Left ventricle myocardium inferior (tissue), 1 donor: ENCODE results near the gene HNMT. TPM values are rescaled to one million over a fixed set of nuclear protein-coding genes. Genes with fewer than 3 reads are reported as not detected.
A peak's percentile ranks its signal among the peaks of the same experiment; 100 is the strongest.
"Not testable (repeated sequence)": the region's sequence is repeated elsewhere in the genome, so short reads cannot be mapped to it uniquely, and the experiment has no call there.

Experiments
- DNase-seq: peaks from one replicate; pipeline ENCODE4 v3.0.0-alpha.2; 2020
- H3K27ac ChIP-seq: fragments of 200-600 bp; replicated peaks from 2 replicates; pipeline ENCODE4 v1.8.0; 2021
- H3K27me3 ChIP-seq: fragments of 200-600 bp; 2 replicates; pipeline ENCODE4 v1.8.0; 2021; ENCODE audit warnings: low read depth
- H3K36me3 ChIP-seq: fragments of 200-600 bp; 2 replicates; pipeline ENCODE4 v1.8.0; 2021
- H3K4me1 ChIP-seq: fragments of 200-600 bp; 2 replicates; pipeline ENCODE4 v1.8.0; 2021
- H3K4me3 ChIP-seq: fragments of 200-600 bp; 2 replicates; pipeline ENCODE4 v1.8.0; 2021; ENCODE audit warnings: mild to moderate bottlenecking, moderate library complexity
- H3K9me3 ChIP-seq: fragments of 200-600 bp; replicated peaks from 2 replicates; pipeline ENCODE4 v1.8.0; 2021
- CTCF ChIP-seq: fragments of 200-600 bp; IDR thresholded peaks from 2 replicates; pipeline ENCODE4 v1.8.0; 2021; ENCODE audit warnings: antibody characterized with exemption, mild to moderate bottlenecking, borderline replicate concordance
- intact Hi-C: fragments of 100-400 bp; cut with micrococcal nuclease; formaldehyde crosslinking; loops from one replicate; pipeline ENCODE4 v1.11.0; 2022
- total RNA-seq: library from RNA; stranded (reverse); fragmentation: NEBNext Ultra II Directional; extraction: Animal tissue kit (Norgen Biotek cat#: 25700); gene quantifications from one replicate; pipeline ENCODE4 v1.2.1, GENCODE V29; 2021
- donor health status: DM: no; HTN: yes; CAD: no; lungs with severe emphysema.

Gene HNMT
- total RNA-seq, 1 donor from 2014 or later = 11.7 TPM

- intact Hi-C loops = no loop called here
Measured at GRCh38 chr2:138037090-138037489, 72.8 kb downstream of the HNMT start.

GRCh38 chr2:138040616-138041015, 76.3 kb downstream of the HNMT start:
- Histone ChIP-seq H3K27me3 (no peaks in the 10 kb centered on the region), H3K36me3 (no peaks in the 10 kb centered on the region), H3K4me1 (no peaks in the 10 kb centered on the region), H3K9me3 (no peaks in the 10 kb centered on the region), H3K4me3 (no peak overlapping the region), H3K27ac (no peak overlapping the region)
- no peak for TF ChIP-seq CTCF
- no peak for DNase-seq
- intact Hi-C loops = no loop called here

More at GRCh38 chr2:138037090-138037489, 72.8 kb downstream of the HNMT start:
- H3K27me3 ChIP-seq = no peaks in the 10 kb centered on the region
- no peak overlapping the region for H3K27ac ChIP-seq
- H3K9me3 ChIP-seq = no peaks in the 10 kb centered on the region
- no peaks in the 10 kb centered on the region for H3K36me3 ChIP-seq
- no peaks in the 10 kb centered on the region for H3K4me1 ChIP-seq
- no peak for TF ChIP-seq CTCF
- no peak overlapping the region for H3K4me3 ChIP-seq
- DNase-seq = no peak

GRCh38 chr2:138042311-138042710, 78.0 kb downstream of the HNMT start:
- Histone ChIP-seq H3K4me3 (no peak overlapping the region), H3K9me3 (no peaks in the 10 kb centered on the region), H3K4me1 (no peaks in the 10 kb centered on the region), H3K27ac (no peak overlapping the region), H3K27me3 (no peaks in the 10 kb centered on the region), H3K36me3 (no peaks in the 10 kb centered on the region)
- DNase-seq = no peak
- intact Hi-C loops = no loop called here
- TF ChIP-seq CTCF = no peak

GRCh38 chr2:138043588-138043987, 79.3 kb downstream of the HNMT start:
- not testable (repeated sequence) for DNase-seq, H3K9me3 ChIP-seq, H3K36me3 ChIP-seq

GRCh38 chr2:138058427-138058826, 94.2 kb downstream of the HNMT start:
- H3K27ac ChIP-seq = no peak overlapping the region
- no peak overlapping the region for H3K4me3 ChIP-seq
- DNase-seq = no peak
- H3K36me3 ChIP-seq = no peaks in the 10 kb centered on the region
- TF ChIP-seq CTCF = no peak
- peaks cover 14% of the 10 kb centered on the region for H3K9me3 ChIP-seq
- no peaks in the 10 kb centered on the region for H3K4me1 ChIP-seq
- no peaks in the 10 kb centered on the region for H3K27me3 ChIP-seq
- intact Hi-C loops = no loop called here

More at GRCh38 chr2:138043588-138043987, 79.3 kb downstream of the HNMT start:
- H3K27me3 ChIP-seq, intact Hi-C loops, H3K4me3 ChIP-seq, H3K4me1 ChIP-seq, H3K27ac ChIP-seq: not testable (repeated sequence)

- DNase-seq = no peak
- no peak for TF ChIP-seq CTCF
- Histone ChIP-seq H3K4me3 (no peak overlapping the region), H3K36me3 (no peaks in the 10 kb centered on the region), H3K27ac (peak overlapping the region; percentile 65), H3K4me1 (no peaks in the 10 kb centered on the region), H3K9me3 (peaks cover 14% of the 10 kb centered on the region), H3K27me3 (no peaks in the 10 kb centered on the region)
- intact Hi-C loops = no loop called here
Measured at GRCh38 chr2:138059487-138060300, 95.4 kb downstream of the HNMT start.
